Neuronal stem cell (in vitro differentiated cells): ENCODE data around the gene STEAP4.

ENCODE experiments used
- DNase-seq: peaks from one replicate; pipeline ENCODE4 v3.0.0-alpha.2; 2013; ENCODE audit warnings: low spot score
- H2AFZ ChIP-seq: one replicate; pipeline ENCODE4 v1.6.1; 2013; ENCODE audit warnings: mild to moderate bottlenecking, low read length, inconsistent platforms
- H2AK5ac ChIP-seq: 2 replicates; pipeline ENCODE4 v1.6.1; 2013; ENCODE audit warnings: low read depth, mild to moderate bottlenecking, inconsistent platforms, low read length, moderate library complexity, mixed read lengths
- H2BK120ac ChIP-seq: 2 replicates; pipeline ENCODE4 v1.6.1; 2013; ENCODE audit warnings: low read depth, mild to moderate bottlenecking, inconsistent platforms, low read length, moderate library complexity, mixed read lengths
- H2BK12ac ChIP-seq: one replicate; pipeline ENCODE4 v1.6.1; 2013; ENCODE audit warnings: low read length, inconsistent platforms
- H2BK15ac ChIP-seq: 2 replicates; pipeline ENCODE4 v1.6.1; 2013; ENCODE audit warnings: mild to moderate bottlenecking, low read length, inconsistent platforms, mixed read lengths
- H2BK5ac ChIP-seq: one replicate; pipeline ENCODE4 v1.6.1; 2013; ENCODE audit warnings: inconsistent platforms, mild to moderate bottlenecking, low read length, moderate library complexity
- H3K14ac ChIP-seq: one replicate; pipeline ENCODE4 v1.6.1; 2013; ENCODE audit warnings: low read length, inconsistent platforms
- H3K18ac ChIP-seq: 2 replicates; pipeline ENCODE4 v1.6.1; 2013; ENCODE audit warnings: low read length, inconsistent platforms
- H3K23ac ChIP-seq: 2 replicates; pipeline ENCODE4 v1.6.1; 2013; ENCODE audit warnings: low read depth, mild to moderate bottlenecking, mixed read lengths, low read length, inconsistent platforms; ENCODE audit not compliant: poor library complexity
- H3K27ac ChIP-seq: replicated peaks from 3 replicates; pipeline ENCODE4 v1.5.1; 2013; ENCODE audit warnings: low read length, inconsistent platforms
- H3K27me3 ChIP-seq, 3 experiments: 2 replicates each; pipeline ENCODE4 v1.6.1; 2013; ENCODE audit warnings: low read length in 3 of 3, mild to moderate bottlenecking in 2 of 3, inconsistent platforms in 1 of 3, low read depth in 1 of 3, mixed read lengths in 1 of 3, moderate library complexity in 1 of 3; ENCODE audit not compliant: control insufficient read depth in 3 of 3, insufficient read depth in 3 of 3
- H3K36me3 ChIP-seq, 2 donors: replicated peaks in 1 of 2; 2 replicates each; pipeline ENCODE4 v1.6.1; 2013; ENCODE audit warnings: low read length in 2 of 2; ENCODE audit not compliant: control insufficient read depth in 2 of 2, insufficient read depth in 2 of 2
- H3K4ac ChIP-seq: 2 replicates; pipeline ENCODE4 v1.6.1; 2013; ENCODE audit warnings: inconsistent platforms, mild to moderate bottlenecking, low read length, moderate library complexity
- H3K4me1 ChIP-seq, 2 donors: 1 replicate in 1 of 2; 2 replicates in 1 of 2; pipeline ENCODE4 v1.6.1; 2013; ENCODE audit warnings: low read length in 2 of 2, low read depth in 1 of 2; ENCODE audit not compliant: control insufficient read depth in 2 of 2, insufficient read depth in 1 of 2
- H3K4me2 ChIP-seq: one replicate; pipeline ENCODE4 v1.6.1; 2013; ENCODE audit warnings: mild to moderate bottlenecking, low read length, inconsistent platforms; ENCODE audit not compliant: insufficient read depth, poor library complexity, severe bottlenecking
- H3K4me3 ChIP-seq, 2 donors: 2 replicates each; pipeline ENCODE4 v1.5.1; 2013; ENCODE audit warnings: low read length in 2 of 2, mild to moderate bottlenecking in 2 of 2, inconsistent platforms in 1 of 2, moderate library complexity in 1 of 2
- H3K79me1 ChIP-seq: one replicate; pipeline ENCODE4 v1.6.1; 2013; ENCODE audit warnings: low read depth, mild to moderate bottlenecking, inconsistent platforms, low read length, moderate library complexity
- H3K9ac ChIP-seq: one replicate; pipeline ENCODE4 v1.6.1; 2013; ENCODE audit warnings: mild to moderate bottlenecking, low read depth, low read length, inconsistent platforms; ENCODE audit not compliant: poor library complexity
- H3K9me3 ChIP-seq, 2 donors: replicated peaks in 1 of 2; 2 replicates each; pipeline versions ENCODE3 to v1.6.1; 2013; ENCODE audit warnings: low read length in 2 of 2, mild to moderate bottlenecking in 2 of 2, inconsistent platforms in 1 of 2, low read depth in 1 of 2, mixed read lengths in 1 of 2, moderate library complexity in 1 of 2; ENCODE audit not compliant: control insufficient read depth in 2 of 2, insufficient read depth in 1 of 2
- H4K8ac ChIP-seq: one replicate; pipeline ENCODE4 v1.6.1; 2013; ENCODE audit warnings: low read depth, mild to moderate bottlenecking, inconsistent platforms, low read length, moderate library complexity
- H4K91ac ChIP-seq: one replicate; pipeline ENCODE4 v1.6.1; 2013; ENCODE audit warnings: low read length, low read depth, mild to moderate bottlenecking, inconsistent platforms; ENCODE audit not compliant: poor library complexity
- WGBS, 2 donors: extraction: QIAGEN DNeasy Blood & Tissue Kit; methylation state at CpG; one replicate each; pipeline ENCODE4 v1.1.7; 2013; ENCODE audit warnings: missing lambda C conversion rate in 2 of 2, mixed read lengths in 1 of 2; ENCODE audit not compliant: insufficient read length in 2 of 2, insufficient replicate concordance in 1 of 2; ENCODE audit errors: extremely low coverage in 2 of 2; 5-methylcytosine and 5-hydroxymethylcytosine counted together

STEAP4 gene

DNA sequence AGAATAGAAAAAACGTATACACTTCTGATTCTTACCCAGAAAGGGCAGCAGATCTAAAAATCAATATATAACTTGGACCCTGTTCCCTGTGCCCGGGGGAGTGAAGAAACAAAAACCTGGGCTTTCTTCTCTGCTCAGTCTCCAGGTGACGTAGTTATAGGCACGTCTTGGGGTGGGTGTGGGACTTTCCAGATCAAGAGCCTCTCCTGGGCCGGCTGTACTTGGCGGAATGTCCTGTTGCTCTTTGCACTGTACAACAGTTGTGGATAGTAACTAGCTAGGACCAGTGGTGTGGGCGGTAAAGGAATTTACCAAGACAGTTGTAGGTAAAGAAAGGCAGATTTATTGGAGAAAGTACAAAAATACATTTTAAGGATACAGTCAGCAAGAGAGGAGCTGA is 40.4 kb upstream of the STEAP4 start:
- no peaks in the 10 kb centered on the region for H3K4me1 ChIP-seq
- H3K27ac ChIP-seq: no peak overlapping the region
- H3K4me2 ChIP-seq: no peak overlapping the region
- H2BK120ac ChIP-seq: no peak overlapping the region
- DNase-seq: no peak
- no peak overlapping the region for H2AFZ ChIP-seq
- H2BK5ac ChIP-seq: no peak overlapping the region
- H4K8ac ChIP-seq: no peak overlapping the region
- no peak overlapping the region for H3K9ac ChIP-seq
- no peak overlapping the region for H3K23ac ChIP-seq
- no peak overlapping the region for H2BK15ac ChIP-seq
- no peaks in the 10 kb centered on the region for H3K36me3 ChIP-seq
- no peak overlapping the region for H3K14ac ChIP-seq
- no peak overlapping the region for H3K4me3 ChIP-seq
- H3K9me3 ChIP-seq: no peaks in the 10 kb centered on the region
- H2BK12ac ChIP-seq: no peak overlapping the region
- WGBS, 2 donors: no CpG with 5 or more reads among the region's 7 CpGs
- no peaks in the 10 kb centered on the region for H3K27me3 ChIP-seq
- no peak overlapping the region for H4K91ac ChIP-seq
- no peak overlapping the region for H3K4ac ChIP-seq
- H3K79me1 ChIP-seq: no peaks in the 10 kb centered on the region
- no peak overlapping the region for H2AK5ac ChIP-seq
- no peak overlapping the region for H3K18ac ChIP-seq

DNA sequence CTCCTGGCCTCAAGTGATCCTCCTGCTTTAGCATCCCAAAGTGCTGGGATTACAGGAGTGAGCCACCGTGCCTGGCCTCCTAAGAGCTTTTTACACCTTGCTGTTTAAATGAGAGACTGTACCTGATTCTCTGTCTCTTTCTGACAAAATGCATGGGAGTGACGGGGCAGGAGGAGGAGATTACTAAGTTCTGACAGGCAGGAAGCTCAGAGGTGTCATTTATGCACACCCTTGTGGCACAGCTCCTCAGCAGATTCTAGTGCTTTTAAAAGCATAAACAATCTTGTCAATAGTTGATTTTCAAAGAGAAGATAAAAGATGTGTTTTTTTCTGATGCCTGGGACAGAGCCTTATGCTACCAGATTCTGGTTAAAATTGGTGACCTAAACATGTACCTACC is 39.7 kb upstream of the STEAP4 start:
- H3K23ac ChIP-seq: no peak overlapping the region
- no CpG with 5 or more reads among the region's 2 CpGs for WGBS, 2 donors
- H3K27ac ChIP-seq: no peak overlapping the region

DNA sequence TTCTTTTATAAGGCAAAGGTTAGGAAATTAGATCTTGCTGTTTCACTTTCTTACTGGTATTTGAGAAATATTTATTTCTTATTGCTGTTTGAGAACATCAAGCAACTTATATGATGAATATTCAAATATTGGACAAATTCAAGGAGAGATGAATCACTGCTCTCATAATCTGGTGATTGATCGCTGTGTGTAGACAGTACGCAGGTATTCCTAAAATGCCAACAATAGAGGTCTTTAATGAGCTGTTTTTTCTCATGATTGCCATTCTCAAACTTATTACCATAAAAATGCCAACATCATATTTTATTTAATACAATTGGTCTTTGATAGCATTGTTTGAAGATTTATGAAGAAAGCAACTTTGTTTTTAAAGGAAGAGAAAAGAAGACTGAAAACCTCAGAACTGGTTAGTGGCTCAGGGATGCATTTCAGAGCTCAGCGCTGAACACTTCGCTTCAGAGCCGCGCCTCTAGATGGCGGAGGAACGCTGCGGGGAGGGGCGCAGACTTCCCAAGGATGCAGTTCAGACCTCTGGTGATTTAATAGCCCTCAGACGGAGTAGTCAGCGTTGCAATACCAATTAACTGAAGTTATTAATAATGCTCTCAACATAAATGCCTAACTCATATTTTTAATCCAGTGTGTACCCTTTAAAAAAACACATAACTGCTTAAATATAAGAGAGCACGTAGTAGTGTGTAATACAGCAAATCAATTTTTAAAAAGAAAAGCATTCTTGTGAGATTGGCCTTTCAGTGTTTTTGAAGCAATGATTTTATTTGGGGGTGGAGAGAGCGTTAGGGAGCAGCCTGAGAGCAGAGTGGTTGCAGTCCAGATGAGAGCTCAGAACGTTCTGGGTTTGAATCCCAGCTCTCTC is 38.5 kb upstream of the STEAP4 start:
- no peak overlapping the region for H2BK5ac ChIP-seq
- no peak overlapping the region for H3K4ac ChIP-seq
- no peak overlapping the region for H2BK15ac ChIP-seq
- no peak overlapping the region for H3K14ac ChIP-seq
- no peak overlapping the region for H3K18ac ChIP-seq
- H3K36me3 ChIP-seq: no peaks in the 10 kb centered on the region
- no peak overlapping the region for H3K4me2 ChIP-seq
- H3K4me1 ChIP-seq: no peaks in the 10 kb centered on the region
- H3K27ac ChIP-seq: no peak overlapping the region
- H4K8ac ChIP-seq: no peak overlapping the region
- no peak overlapping the region for H3K9ac ChIP-seq
- WGBS, 2 donors: no CpG with 5 or more reads among the region's 15 CpGs
- peak; percentile 23 for DNase-seq
- no peak overlapping the region for H2BK12ac ChIP-seq
- no peaks in the 10 kb centered on the region for H3K9me3 ChIP-seq
- no peak overlapping the region for H4K91ac ChIP-seq
- no peak overlapping the region for H2AK5ac ChIP-seq
- H3K27me3 ChIP-seq: no peaks in the 10 kb centered on the region
- no peak overlapping the region for H3K23ac ChIP-seq
- H2BK120ac ChIP-seq: no peak overlapping the region
- no peaks in the 10 kb centered on the region for H3K79me1 ChIP-seq
- H2AFZ ChIP-seq: no peak overlapping the region
- no peak overlapping the region for H3K4me3 ChIP-seq

More for the DNA sequence above, 39.7 kb upstream of the STEAP4 start:
- Histone ChIP-seq H3K27me3 (no peaks in the 10 kb centered on the region), H3K36me3 (no peaks in the 10 kb centered on the region), H2BK120ac (no peak overlapping the region), H3K4ac (no peak overlapping the region), H2AFZ (no peak overlapping the region), H2BK12ac (no peak overlapping the region), H3K4me1 (no peaks in the 10 kb centered on the region), H4K8ac (no peak overlapping the region), H3K18ac (no peak overlapping the region), H3K9me3 (no peaks in the 10 kb centered on the region), H3K4me2 (no peak overlapping the region), H2AK5ac (no peak overlapping the region), H2BK15ac (no peak overlapping the region), H3K4me3 (no peak overlapping the region), H4K91ac (no peak overlapping the region), H3K14ac (no peak overlapping the region), H2BK5ac (no peak overlapping the region), H3K79me1 (no peaks in the 10 kb centered on the region), H3K9ac (no peak overlapping the region)
- no peak for DNase-seq

DNA sequence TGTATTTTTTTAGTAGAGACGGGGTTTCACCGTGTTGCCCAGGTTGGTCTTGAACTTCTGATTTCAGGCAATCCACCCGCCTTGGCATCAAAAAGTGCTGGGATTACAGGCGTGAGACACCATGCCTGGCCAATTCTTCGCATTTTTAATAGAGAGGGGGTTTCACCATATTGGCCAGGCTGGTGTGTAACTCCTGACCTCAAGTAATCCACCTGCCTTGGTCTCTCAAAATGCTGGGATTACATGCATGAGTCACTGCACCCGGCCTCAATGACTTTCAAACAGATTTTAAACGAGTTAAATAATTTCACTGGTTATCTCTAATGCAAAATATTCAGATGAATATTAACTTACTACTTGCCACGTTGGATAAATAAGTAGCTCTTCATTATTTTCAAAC is 37.6 kb upstream of the STEAP4 start:
- no peak overlapping the region for H2BK5ac ChIP-seq
- no peak for DNase-seq
- no peak overlapping the region for H3K23ac ChIP-seq
- no CpG with 5 or more reads among the region's 8 CpGs for WGBS, 2 donors
- no peak overlapping the region for H2BK12ac ChIP-seq
- H2BK15ac ChIP-seq: no peak overlapping the region
- H3K9me3 ChIP-seq: no peaks in the 10 kb centered on the region
- no peak overlapping the region for H3K4me3 ChIP-seq
- no peak overlapping the region for H3K9ac ChIP-seq
- H3K79me1 ChIP-seq: no peaks in the 10 kb centered on the region
- no peaks in the 10 kb centered on the region for H3K27me3 ChIP-seq
- H3K4ac ChIP-seq: no peak overlapping the region
- H3K14ac ChIP-seq: no peak overlapping the region
- no peak overlapping the region for H2BK120ac ChIP-seq
- no peaks in the 10 kb centered on the region for H3K36me3 ChIP-seq
- H3K4me2 ChIP-seq: no peak overlapping the region
- H2AK5ac ChIP-seq: no peak overlapping the region
- no peaks in the 10 kb centered on the region for H3K4me1 ChIP-seq
- H4K91ac ChIP-seq: no peak overlapping the region
- H3K18ac ChIP-seq: no peak overlapping the region
- no peak overlapping the region for H2AFZ ChIP-seq
- H4K8ac ChIP-seq: no peak overlapping the region
- H3K27ac ChIP-seq: no peak overlapping the region
